ENCODE results near the gene RIPOR3. TPM values are rescaled to one million over a fixed set of nuclear protein-coding genes. Genes with fewer than 3 reads are reported as not detected.
"Not testable (repeated sequence)": the region's sequence is repeated elsewhere in the genome, so short reads cannot be mapped to it uniquely, and the experiment has no call there.

RIPOR3 gene
- total RNA-seq, 1 donor: 6.5 TPM

DNA sequence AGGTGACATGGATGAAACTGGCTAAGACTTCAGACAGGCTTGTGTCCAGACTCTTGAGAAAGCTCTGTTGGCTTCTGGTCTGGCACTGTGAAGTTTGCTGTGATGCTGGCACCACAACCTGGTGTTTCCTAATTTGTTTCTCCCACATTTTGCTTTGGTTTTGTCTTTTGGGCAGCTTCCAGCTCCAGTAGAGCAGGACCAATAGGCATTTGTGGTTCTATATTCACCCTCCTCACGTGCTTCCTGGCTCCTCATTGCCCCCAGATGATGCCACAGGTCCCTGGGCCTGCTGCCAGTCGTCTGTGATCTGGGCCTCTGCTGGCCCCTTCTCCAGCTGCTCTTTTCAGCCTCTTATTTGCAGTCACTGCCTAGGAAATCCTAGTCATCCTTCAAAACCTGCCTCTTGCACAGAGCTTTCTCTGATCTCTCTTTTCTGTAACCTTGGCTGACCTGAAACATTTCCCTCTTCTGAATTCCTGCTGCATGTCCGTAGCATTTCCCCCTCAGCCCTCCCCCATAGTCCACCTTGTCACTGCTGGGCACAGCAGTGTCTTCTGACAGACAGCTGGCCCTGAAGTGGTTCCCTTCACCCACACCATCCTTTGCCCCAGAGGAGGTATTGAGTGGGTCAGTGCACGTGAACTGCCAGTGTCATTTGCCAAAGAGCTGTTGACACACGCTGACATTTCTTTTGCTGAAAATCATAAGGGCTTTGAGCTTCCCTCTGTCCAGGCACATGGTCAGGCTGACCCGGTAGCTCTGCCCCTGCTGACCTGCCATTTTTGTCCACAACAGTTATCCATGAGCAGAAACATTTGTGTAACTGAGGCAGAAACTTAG, 118.2 kb downstream of the RIPOR3 start:
- TF ChIP-seq, protein P1, sequence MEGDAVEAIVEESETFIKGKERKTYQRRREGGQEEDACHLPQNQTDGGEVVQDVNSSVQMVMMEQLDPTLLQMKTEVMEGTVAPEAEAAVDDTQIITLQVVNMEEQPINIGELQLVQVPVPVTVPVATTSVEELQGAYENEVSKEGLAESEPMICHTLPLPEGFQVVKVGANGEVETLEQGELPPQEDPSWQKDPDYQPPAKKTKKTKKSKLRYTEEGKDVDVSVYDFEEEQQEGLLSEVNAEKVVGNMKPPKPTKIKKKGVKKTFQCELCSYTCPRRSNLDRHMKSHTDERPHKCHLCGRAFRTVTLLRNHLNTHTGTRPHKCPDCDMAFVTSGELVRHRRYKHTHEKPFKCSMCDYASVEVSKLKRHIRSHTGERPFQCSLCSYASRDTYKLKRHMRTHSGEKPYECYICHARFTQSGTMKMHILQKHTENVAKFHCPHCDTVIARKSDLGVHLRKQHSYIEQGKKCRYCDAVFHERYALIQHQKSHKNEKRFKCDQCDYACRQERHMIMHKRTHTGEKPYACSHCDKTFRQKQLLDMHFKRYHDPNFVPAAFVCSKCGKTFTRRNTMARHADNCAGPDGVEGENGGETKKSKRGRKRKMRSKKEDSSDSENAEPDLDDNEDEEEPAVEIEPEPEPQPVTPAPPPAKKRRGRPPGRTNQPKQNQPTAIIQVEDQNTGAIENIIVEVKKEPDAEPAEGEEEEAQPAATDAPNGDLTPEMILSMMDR (IDR thresholded peaks at IDR 0.05; ENCODE audit: insufficient read depth, low read length): no peak
- H3K4me3 ChIP-seq (ENCODE audit: low read depth, low read length): no peak overlapping the region
- peak; percentile 91 for DNase-seq (ENCODE audit: low read depth)

- TF ChIP-seq, protein P1 (IDR thresholded peaks at IDR 0.05; ENCODE audit: insufficient read depth, low read length): no peak
- H3K4me3 ChIP-seq (ENCODE audit: low read depth, low read length): no peak overlapping the region
- no peak for DNase-seq (ENCODE audit: low read depth)
Observed at GRCh38 chr20:50571466-50571865, 119.9 kb downstream of the RIPOR3 start.

DNA sequence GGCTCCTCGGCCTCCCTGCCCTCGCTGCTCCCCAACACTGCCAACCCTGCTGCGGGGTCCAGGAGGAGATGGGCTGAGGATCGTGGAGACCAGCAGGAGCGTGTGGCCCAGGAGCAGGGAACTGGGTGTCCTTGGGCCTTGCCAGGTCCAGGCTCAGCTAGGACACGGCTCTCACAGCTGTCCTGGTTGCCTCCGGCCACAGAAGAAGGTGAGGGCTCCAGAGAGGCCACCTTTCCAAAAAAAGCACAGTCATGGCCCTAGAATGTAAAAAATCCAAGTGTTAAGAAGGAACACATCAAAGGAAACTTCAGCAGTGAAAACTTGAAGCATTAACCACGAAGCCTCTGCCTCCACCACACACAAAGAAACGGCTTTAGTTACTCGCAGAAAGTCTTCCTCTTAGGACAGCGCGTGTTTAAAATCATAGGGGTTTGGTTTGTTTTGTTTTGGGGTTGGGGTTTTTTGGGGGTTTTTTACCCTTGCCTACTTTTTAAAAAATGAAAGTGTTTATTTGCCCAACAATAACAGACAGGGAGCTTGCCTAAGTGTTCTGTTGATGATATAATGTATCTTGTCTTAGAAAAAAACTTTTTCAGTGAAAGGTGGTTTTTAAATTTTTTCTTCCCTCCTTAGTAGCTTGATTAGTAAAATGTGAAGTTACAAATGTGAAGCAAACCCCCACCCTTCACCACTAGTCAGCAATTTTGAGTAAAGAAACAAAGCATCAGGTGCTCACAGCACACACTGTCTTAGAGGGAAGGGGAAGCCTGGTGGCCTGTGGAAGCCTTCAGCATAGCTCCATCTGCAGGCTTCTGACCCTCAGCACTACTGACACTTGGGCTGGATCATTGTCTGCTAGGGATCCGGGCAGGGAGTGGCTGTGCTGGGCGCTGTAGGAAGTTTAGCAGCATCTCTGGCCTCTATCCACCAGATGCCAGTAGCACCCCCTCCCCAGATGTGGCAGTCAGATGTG, 121.2 kb downstream of the RIPOR3 start:
- TF ChIP-seq, protein P1 (IDR thresholded peaks at IDR 0.05; ENCODE audit: insufficient read depth, low read length): peak; percentile 45
- DNase-seq (ENCODE audit: low read depth): peak; percentile 41
- H3K4me3 ChIP-seq (ENCODE audit: low read depth, low read length): no peak overlapping the region

- H3K4me3 ChIP-seq (ENCODE audit: low read depth, low read length); DNase-seq (ENCODE audit: low read depth): not testable (repeated sequence)
Observed at GRCh38 chr20:50569487-50569863, 121.9 kb downstream of the RIPOR3 start.

DNA sequence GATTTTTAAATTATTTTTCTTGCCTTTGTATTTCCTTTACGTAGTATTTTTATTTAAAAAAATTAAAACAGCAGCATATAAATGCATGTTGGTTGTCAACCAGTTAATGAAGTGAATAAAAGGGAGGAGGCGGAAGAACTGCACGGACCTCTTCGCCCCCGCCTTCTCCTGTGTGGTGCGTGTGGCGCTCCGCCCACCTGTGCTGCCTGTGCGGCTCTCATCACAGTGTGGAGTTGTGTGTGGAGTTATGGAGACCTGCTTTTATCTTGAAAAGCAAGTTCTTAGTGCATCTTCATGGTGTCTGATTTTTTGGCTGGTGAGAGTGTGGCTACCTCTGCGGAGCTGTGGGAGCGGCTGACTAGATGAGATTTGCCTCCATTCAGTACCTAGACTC, 122.8 kb downstream of the RIPOR3 start:
- DNase-seq (ENCODE audit: low read depth): no peak
- no peak overlapping the region for H3K4me3 ChIP-seq (ENCODE audit: low read depth, low read length)
- TF ChIP-seq, protein P1 (IDR thresholded peaks at IDR 0.05; ENCODE audit: insufficient read depth, low read length): no peak

- TF ChIP-seq, protein P1 (IDR thresholded peaks at IDR 0.05; ENCODE audit: insufficient read depth, low read length): no peak
- no peak overlapping the region for H3K4me3 ChIP-seq (ENCODE audit: low read depth, low read length)
- DNase-seq (ENCODE audit: low read depth): no peak
Observed at GRCh38 chr20:50567860-50568548, 123.3 kb downstream of the RIPOR3 start.

All from fibroblast of the aortic adventitia (primary cell).